HG03045 (cell line): Measurements from ENCODE around the gene TTC7B.

Experiments used
- ATAC-seq: cut with Tn5 transposase; IDR thresholded peaks from one replicate; pipeline ENCODE4 v1.9.1; 2021; ENCODE audit warnings: mild to moderate bottlenecking, moderate library complexity; ENCODE audit not compliant: unreplicated experiment

The TTC7B gene

GRCh38 chr14:90777358-90777757 lies 38.9 kb downstream of the TTC7B start:
- ATAC-seq, result no peak

DNA sequence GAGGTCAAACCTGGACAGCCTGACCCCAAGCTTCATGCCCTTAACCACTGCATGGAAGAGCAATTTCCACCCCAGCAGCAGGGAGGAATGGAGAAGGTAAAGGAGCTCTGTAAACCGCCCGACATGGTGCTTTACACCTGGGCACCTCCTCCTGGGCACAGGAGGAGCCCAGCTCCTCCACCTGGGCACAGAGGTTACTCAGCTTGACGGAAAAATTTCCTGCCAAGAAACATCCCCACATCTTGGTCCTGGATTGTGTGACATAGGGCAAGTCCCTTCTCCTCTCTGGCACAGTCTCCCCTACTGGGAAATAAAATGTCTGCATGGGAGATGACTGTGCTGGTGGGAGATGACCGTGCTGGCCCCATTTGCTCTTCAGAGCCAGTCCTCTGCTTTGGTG lies 40.8 kb downstream of the TTC7B start:
- ATAC-seq, result no peak

DNA sequence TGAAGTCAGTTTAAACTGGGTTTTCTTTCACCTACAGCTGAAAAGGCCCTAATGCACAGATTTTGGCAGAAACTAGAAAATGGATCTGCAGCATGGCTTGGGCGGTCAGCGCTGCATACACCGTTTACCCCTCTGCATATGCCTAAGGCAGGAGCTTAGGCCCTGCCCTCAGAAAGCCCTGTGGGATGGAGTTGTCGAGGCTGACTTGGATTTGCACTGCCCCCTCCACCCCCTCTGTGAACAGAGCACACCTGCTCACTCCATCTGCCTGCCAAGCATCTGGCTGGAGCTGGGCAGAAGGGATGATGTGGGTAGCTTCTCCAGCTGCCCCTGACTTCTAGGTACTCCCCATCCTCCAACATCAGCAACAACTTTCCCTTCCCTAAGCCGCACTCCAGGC lies 41.9 kb downstream of the TTC7B start:
- no peak for ATAC-seq

GRCh38 chr14:90773705-90774104 lies 42.5 kb downstream of the TTC7B start:
- ATAC-seq, result no peak

GRCh38 chr14:90773196-90773486 lies 43.1 kb downstream of the TTC7B start:
- no peak for ATAC-seq

- ATAC-seq, result no peak
Observed at GRCh38 chr14:90767899-90768298, 48.3 kb downstream of the TTC7B start.

DNA sequence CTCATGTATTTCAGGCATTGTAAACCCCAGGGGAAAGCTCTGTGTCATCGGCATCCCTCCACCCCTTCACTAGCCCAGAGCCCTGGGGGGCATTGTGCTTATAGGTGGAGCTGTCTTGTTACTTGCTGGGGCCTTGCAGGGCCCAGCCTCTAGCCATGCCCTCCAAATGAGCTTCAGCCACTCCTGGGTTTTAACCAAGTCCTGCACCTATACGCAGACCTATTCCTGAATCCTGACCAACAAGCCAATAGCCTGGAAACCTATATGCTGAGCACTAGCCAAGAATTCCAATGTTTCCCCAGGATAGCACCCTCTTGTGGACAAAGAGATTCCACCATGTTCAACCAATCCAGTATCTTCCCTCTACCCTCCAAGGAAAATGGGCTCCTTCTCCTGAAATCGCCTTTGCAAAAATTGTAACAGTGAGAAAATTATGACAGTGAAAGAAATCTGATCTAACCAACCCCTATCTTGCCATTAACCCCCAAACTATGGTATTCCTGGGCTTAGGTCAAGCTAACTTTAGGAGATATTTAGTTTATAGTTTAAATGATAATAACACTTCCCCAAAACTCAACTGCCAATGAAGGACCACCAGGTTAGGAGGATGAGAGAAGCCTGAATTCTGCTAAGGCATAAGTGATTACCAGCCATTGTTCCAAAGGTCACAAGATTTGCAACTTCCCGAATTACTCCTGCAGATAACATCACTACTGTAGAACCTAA lies 55.5 kb downstream of the TTC7B start:
- no peak for ATAC-seq

DNA sequence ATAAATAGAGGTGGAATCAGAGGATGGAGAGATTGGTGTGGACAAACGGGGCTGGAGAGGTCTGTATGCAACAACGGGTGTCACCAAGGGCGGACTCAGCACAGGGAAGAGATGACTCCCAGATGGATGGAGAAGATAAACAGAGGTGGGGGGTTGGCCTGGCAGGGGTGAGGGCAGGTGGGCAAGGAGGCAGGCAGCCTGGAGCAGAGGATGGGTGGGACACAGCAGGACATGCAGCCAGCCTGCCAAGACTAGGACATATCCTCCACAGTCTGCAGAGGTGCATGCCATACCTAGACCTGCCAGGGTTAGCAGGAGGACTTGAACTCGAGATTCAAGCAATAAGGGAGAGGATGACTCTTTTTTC lies 56.2 kb downstream of the TTC7B start:
- ATAC-seq, result no peak

- no peak for ATAC-seq
Observed at GRCh38 chr14:90759370-90760077, 56.7 kb downstream of the TTC7B start.

DNA sequence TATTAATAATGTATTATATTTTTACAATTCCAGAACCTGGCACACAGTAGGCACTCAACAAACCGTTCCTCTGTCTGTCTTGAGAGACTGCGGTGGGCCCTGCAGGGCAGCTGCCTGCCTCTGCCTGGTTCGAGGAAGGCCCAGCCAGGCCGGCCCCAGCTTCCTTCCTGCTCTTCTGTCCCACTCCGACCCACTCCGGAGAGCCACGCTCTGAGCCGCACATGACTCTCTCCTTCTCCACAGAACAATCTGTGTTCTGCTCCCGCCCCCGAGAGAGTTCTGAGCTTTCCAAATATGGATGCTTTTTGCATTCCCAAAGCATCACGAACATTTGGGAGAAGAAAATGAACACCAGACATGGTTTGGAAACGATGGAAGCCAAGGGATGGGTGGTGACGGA lies 57.3 kb downstream of the TTC7B start:
- ATAC-seq, result no peak

DNA sequence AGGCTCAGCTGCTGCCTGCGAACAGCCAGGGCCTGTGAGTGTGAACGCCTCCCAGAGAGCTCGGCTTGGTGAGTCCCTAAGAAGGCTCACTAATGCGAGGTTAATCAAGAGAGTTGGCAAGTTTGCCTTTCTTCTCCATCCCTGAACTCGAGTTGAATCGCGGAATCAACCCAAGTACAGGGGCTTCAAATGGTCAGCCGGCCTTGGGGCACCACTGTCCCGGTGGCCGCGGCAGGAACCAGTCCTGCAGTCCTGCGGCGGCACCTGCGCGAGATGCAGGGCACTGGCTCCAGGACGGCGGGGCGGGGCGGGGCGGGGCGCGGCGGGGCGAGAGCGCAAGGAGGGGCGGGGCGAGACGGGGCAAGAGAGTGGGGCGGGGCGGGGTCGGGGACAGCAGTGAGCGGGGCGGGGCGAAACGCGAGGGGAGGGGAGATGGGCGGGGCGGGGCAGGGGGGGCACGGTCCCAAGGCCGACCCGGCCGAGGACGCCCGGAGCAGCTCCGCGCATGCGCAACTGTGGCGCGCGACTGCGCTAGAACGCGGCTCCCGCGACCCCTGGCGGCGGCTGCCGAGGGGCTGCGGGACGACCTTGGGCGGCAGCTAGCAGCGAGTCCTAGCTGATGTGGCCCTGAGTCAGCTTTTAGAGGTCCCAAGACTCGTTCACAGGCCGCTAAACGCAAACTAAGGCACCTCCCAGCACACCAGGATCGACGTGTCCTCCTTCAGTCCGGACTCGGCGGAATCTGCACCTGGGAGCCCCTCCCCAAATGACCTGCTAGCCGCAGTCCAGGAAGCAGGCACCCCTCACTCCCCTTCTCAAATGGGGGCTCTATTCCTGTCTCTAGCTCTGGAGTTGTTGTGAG lies 58.0 kb downstream of the TTC7B start:
- peak; percentile 90 for ATAC-seq

DNA sequence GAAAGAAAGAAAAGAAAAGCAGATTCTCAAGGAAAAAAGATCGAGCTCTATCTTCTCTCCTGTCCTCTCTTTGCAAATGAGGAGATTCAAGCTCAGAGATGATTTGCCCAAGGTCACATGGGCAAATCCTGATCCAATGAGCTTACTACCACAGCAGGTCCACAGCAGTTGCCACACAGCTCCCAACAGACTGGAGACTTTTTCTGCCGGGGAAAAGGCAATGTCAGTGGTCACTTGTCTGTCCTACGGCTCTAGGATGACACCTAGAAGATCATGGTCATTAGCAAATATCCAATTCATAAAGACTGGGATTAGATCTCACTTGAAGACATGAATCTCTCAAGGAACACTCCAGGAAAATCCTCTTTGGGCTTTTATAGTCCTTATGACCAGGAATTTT lies 58.8 kb downstream of the TTC7B start:
- no peak for ATAC-seq

- ATAC-seq, result no peak
Observed at GRCh38 chr14:90756755-90757345, 59.4 kb downstream of the TTC7B start.

DNA sequence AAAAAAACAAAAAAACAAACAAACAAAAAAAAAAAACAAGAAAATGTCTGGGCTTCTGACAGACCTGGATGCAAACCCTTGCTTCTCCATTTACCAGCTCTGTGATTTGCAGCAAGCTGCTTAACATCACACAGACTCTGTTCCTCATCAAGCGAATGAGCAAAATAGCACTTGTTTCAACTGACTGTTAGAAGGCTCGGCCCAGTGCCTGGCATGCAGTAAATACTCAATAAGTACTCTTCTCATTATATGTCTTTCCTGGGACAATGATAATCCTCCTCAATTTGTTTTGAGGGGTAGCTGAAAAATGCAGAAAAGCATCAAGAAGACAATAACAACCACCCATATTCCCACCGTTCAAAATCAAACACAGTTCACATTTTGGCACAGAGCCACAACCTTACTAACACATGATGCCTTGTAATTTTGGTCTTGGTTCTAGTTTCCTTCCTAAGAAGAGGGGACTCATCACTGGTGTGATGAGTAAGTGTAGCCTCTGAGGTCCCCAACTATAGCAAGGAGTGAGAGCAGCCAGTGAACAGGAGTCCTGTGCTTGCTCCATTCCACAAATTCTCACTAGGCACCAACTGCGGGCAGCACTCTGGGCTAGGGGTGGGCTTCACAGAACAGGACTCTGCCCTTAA lies 60.4 kb downstream of the TTC7B start:
- no peak for ATAC-seq

DNA sequence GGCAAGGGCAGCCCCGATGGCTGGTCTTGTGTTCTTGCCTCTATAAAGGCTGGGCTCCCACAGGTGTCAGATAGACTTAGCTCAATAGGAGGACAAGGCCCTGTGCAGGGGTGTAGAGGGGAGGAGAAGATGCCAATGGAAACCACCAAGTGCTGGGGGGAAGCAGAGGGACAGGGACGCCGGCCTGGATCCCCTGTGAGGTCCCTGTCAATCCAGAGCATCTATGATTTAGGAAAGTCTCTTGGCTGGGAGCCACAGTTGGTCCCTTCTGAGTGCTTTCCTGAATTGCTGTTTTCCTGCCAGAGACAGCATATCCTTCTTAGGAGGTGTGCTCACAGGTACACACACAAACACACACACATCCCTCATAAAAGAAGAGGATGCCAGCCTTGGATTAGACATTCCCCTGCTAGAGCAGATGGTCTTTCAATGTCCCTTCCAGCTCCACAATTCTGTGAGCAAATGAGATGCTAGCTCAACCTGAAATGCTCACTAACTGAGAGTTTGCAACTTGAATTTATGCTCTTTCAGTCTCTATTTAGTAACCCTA lies 62.7 kb downstream of the TTC7B start:
- ATAC-seq, result no peak

GRCh38 chr14:90750701-90751100 lies 65.5 kb downstream of the TTC7B start:
- ATAC-seq, result no peak

DNA sequence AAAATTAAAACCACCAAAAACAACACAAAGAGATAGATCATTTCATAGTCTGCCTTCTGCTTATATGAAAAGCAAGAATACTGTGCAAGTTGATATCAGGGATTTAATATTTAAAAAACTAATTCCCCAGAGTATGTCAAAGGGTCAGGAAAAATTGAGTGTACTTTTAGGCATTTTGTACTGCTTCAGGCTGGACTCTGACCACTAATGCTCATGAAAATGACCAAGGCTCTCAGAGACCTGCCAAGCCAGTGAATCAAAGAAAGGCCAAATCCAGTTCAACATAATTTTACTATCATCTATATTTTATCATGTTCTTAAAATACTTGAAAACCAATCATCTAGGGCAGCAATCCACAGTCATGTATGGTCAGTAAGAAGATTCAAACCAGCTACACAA lies 66.0 kb downstream of the TTC7B start:
- no peak for ATAC-seq

DNA sequence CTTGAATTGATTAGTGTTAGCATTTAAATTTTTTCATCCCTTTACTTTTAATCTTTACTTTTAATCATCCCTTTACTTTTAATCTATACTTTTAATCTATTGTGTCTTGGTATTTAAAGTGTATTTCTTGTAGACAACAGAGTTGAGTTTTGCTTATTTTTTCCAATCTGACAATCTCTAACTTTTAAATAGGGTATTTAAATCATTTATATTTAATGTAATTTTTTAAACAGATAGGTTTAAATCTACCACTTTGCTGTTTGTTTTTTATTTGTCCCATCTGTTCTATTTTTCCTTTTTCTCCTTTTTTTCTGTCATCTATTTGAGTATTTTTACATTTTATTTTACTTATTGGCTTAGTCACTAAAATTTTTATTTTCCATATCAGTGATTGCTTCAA lies 68.3 kb downstream of the TTC7B start:
- ATAC-seq, result no peak

GRCh38 chr14:90743826-90744225 lies 72.4 kb downstream of the TTC7B start:
- no peak for ATAC-seq

DNA sequence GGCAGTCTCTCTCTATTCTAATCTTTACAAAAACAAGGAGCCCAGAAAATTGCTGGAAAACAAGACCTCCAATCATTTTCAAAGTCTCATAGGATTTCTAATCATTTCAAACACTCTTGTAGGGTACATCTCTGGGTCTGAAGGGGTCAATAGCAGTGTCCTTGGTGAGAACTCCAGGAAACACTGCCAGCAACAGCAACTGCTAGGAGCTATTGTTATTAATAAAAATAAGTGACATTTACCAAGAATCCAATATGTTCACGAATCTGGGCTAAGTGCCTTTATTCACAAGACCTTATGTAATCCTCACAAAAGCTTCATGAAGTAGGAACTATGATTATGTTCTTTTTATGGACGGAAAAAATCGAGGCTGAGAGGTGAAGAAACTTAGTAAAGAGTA lies 72.8 kb downstream of the TTC7B start:
- ATAC-seq, result no peak

GRCh38 chr14:90742729-90743128 lies 73.5 kb downstream of the TTC7B start:
- no peak for ATAC-seq
